Gastroesophageal sphincter (tissue), 4 donors: ENCODE measurements around the gene KAT6B. TPM values are rescaled to one million over a fixed set of nuclear protein-coding genes. Genes with fewer than 3 reads are reported as not detected.

ENCODE experiments used
- ATAC-seq: fragments of 150-250 bp; one replicate; pipeline ENCODE4 v1.9.1; 2016; ENCODE audit warnings: mild to moderate bottlenecking, moderate library complexity
- H3K27ac ChIP-seq, 4 donors: fragments of 200-600 bp; sonication (generic) in 3 of 4; 1 replicate in 3 of 4; 2 replicates in 1 of 4; pipeline ENCODE4 v1.5.1; 2016 to 2019
- H3K27me3 ChIP-seq: fragments of 200-600 bp; sonication (generic); one replicate; pipeline ENCODE4 v1.5.1; 2019
- H3K36me3 ChIP-seq, 2 donors: fragments of 200-600 bp; sonication (generic); one replicate each; pipeline ENCODE4 v1.5.1; 2019; ENCODE audit warnings: control low read depth in 1 of 2
- H3K4me1 ChIP-seq, 3 donors: fragments of 200-600 bp; sonication (generic); 1 replicate in 2 of 3; 2 replicates in 1 of 3; pipeline ENCODE4 v1.5.1; 2016 to 2019; ENCODE audit warnings: control low read depth in 2 of 3
- H3K4me3 ChIP-seq, 2 donors: fragments of 200-600 bp; sonication (generic); one replicate each; pipeline ENCODE4 v1.5.1; 2019; ENCODE audit warnings: mild to moderate bottlenecking in 1 of 2, moderate library complexity in 1 of 2
- H3K9me3 ChIP-seq, 3 donors: fragments of 200-600 bp; sonication (generic); one replicate each; pipeline ENCODE4 v1.5.1; 2017 to 2019; ENCODE audit warnings: control low read depth in 2 of 3
- CTCF ChIP-seq, 4 experiments: fragments of 200-600 bp in 2 of 4; fragments of 450-650 bp in 2 of 4; sonication (generic) in 1 of 4; IDR thresholded peaks; one replicate each; pipeline ENCODE4 v1.5.1; 2017 to 2019; ENCODE audit warnings: antibody characterized with exemption in 4 of 4, mild to moderate bottlenecking in 2 of 4, moderate library complexity in 2 of 4
- EP300 ChIP-seq: sonication (generic); formaldehyde crosslinking; IDR thresholded peaks from one replicate; pipeline ENCODE4 v1.6.1; 2017; ENCODE audit warnings: antibody characterized with exemption, mild to moderate bottlenecking
- POLR2A ChIP-seq, 2 donors: fragments of 450-650 bp; IDR thresholded peaks; one replicate each; pipeline ENCODE4 v1.6.1; 2017; ENCODE audit warnings: antibody characterized with exemption in 2 of 2, mild to moderate bottlenecking in 2 of 2, moderate library complexity in 1 of 2
- POLR2AphosphoS5 ChIP-seq: sonication (generic); formaldehyde crosslinking; IDR thresholded peaks from one replicate; pipeline ENCODE4 v1.6.1; 2017; ENCODE audit warnings: antibody characterized with exemption
- WGBS, 2 donors: methylation state at CpG; one replicate each; pipeline ENCODE4 v1.1.5; 2018; ENCODE audit warnings: low coverage in 1 of 2; 5-methylcytosine and 5-hydroxymethylcytosine counted together
- total RNA-seq, 4 donors: library from RNA; depleted of rRNA; stranded (reverse); fragments of >200 nt; gene quantifications; one replicate each; pipeline ENCODE4 v1.1.0, GENCODE V29; 2016

The KAT6B gene
- total RNA-seq, 4 donors from 2014 or later: 35.8 to 107 (median 82.9) TPM

DNA sequence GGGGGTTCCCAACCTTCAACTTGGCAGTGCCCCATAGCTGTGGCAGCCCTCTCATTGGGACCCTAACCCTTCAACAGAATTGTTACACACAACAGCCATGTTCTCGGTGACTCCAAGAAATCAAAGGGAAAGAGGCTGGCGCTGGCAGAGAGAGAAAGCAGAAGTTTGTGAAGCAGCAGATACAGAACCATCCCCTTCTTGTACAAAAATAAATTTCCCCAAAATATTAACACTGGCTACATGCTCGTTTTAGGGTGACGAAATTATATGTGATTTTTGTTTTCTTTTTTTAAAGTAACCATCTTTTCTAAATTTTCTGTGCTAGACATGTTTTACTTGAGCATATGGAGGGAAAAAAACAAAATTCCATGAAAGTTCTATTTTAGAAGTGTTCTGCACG is 239.9 kb downstream of the KAT6B start:
- H3K27me3 ChIP-seq: no peaks in the 10 kb centered on the region
- no peak overlapping the region for H3K4me3 ChIP-seq
- 65 to 92% methylated on average over 4 to 5 of the region's 5 CpGs for WGBS, 2 donors
- no peaks in the 10 kb centered on the region for H3K36me3 ChIP-seq
- ATAC-seq: no peak
- H3K4me1 ChIP-seq: peaks cover 0 to 24% (median 0%) of the 10 kb centered on the region in 3 donors
- TF ChIP-seq POLR2A (IDR thresholded peaks at IDR 0.05) (no peak), POLR2AphosphoS5 (no peak), EP300 (no peak), CTCF (IDR thresholded peaks at IDR 0.05) (no peak)
- H3K27ac ChIP-seq: no peak overlapping the region
- no peaks in the 10 kb centered on the region for H3K9me3 ChIP-seq

DNA sequence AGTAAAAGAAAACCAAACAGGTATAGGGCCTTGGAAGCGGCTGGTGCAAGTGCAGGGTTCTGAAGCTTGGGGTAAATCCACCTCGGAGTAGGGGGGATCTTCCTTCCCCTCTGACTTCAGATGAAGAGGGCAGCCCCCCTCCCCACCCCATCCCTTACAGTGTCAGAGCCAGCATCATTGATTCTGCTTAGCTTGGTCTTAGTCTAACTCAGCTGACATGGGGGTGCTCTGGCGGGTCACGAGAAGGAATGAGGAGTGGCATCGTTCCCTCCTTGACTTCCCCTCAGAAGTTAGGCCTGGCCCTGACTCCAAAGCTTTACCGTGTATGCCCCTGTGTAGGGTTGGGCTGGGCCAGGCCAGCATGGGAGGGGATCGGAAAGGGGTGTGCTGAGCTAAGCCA is 240.9 kb downstream of the KAT6B start:
- Histone ChIP-seq H3K36me3 (no peaks in the 10 kb centered on the region), H3K9me3 (no peaks in the 10 kb centered on the region), H3K4me3 (no peak overlapping the region), H3K4me1 (peaks cover 0 to 29% (median 0%) of the 10 kb centered on the region in 3 donors), H3K27ac (no peak overlapping the region), H3K27me3 (no peaks in the 10 kb centered on the region)
- TF ChIP-seq EP300 (no peak), POLR2AphosphoS5 (no peak), POLR2A (IDR thresholded peaks at IDR 0.05) (no peak), CTCF (IDR thresholded peaks at IDR 0.05) (no peak)
- 100% methylated on average over 1 of the region's 7 CpGs; no CpG with 5 or more reads in 1 of the 2 donors for WGBS, 2 donors
- ATAC-seq: no peak

GRCh38 chr10:75068523-75068922 is 242.1 kb downstream of the KAT6B start:
- 51 to 59% methylated on average over 4 to 6 of the region's 6 CpGs for WGBS, 2 donors
- no peaks in the 10 kb centered on the region for H3K36me3 ChIP-seq
- no peak for ATAC-seq
- TF ChIP-seq POLR2A (IDR thresholded peaks at IDR 0.05): no peak
- no peak overlapping the region for H3K27ac ChIP-seq
- H3K27me3 ChIP-seq: no peaks in the 10 kb centered on the region
- H3K9me3 ChIP-seq: no peaks in the 10 kb centered on the region
- no peak overlapping the region for H3K4me3 ChIP-seq
- peaks cover 0 to 29% (median 0%) of the 10 kb centered on the region in 3 donors for H3K4me1 ChIP-seq

GRCh38 chr10:75070476-75070875 is 244.1 kb downstream of the KAT6B start:
- 86 to 90% methylated on average over 2 to 9 of the region's 11 CpGs for WGBS, 2 donors
- no peak for ATAC-seq
- peaks cover 0 to 16% (median 0%) of the 10 kb centered on the region in 3 donors for H3K4me1 ChIP-seq
- TF ChIP-seq POLR2A (IDR thresholded peaks at IDR 0.05) (no peak), POLR2AphosphoS5 (no peak), CTCF (IDR thresholded peaks at IDR 0.05) (no peak), EP300 (no peak)
- H3K36me3 ChIP-seq: no peaks in the 10 kb centered on the region
- no peak overlapping the region for H3K27ac ChIP-seq
- H3K27me3 ChIP-seq: no peaks in the 10 kb centered on the region
- no peaks in the 10 kb centered on the region for H3K9me3 ChIP-seq
- no peak overlapping the region for H3K4me3 ChIP-seq

DNA sequence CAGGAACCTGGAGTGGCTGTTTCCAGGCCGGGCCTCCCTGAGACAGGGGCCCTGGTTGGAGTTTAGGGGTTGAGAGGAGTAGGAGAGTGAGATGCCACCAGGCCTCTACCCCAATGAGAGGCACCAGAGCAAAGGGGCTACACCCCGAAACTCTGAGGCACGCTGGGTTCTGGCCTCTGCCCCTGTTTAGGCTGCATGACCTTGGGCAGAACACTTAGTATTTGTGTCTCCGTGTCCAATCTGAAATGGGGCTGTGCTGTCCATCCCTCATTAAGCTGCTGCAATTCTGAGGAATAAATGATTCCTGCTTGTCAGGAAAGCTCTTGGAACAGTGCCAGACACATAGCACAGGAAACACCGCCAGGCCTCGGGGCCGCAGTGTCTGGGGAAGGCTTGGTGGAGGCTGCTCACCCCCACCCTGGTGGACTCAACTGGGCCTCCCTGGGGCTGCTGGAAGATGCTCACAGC is 244.6 kb downstream of the KAT6B start:
- no peak overlapping the region for H3K4me3 ChIP-seq
- WGBS, 2 donors: 40% methylated on average over 1 of the region's 7 CpGs; no CpG with 5 or more reads in 1 of the 2 donors
- peaks cover 0 to 16% (median 0%) of the 10 kb centered on the region in 3 donors for H3K4me1 ChIP-seq
- H3K27ac ChIP-seq: no peak overlapping the region
- H3K9me3 ChIP-seq: no peaks in the 10 kb centered on the region
- TF ChIP-seq POLR2AphosphoS5 (no peak), CTCF (IDR thresholded peaks at IDR 0.05) (no peak), POLR2A (IDR thresholded peaks at IDR 0.05) (no peak), EP300 (no peak)
- no peak for ATAC-seq
- H3K27me3 ChIP-seq: no peaks in the 10 kb centered on the region
- H3K36me3 ChIP-seq: no peaks in the 10 kb centered on the region
